ENCODE measurements around the gene SLC6A17. TPM values are rescaled to one million over a fixed set of nuclear protein-coding genes. Genes with fewer than 3 reads are reported as not detected.

Gene SLC6A17
- total and polyA plus RNA-seq, 9 of the 15 experiments (the other 6 are each of a cell fraction or from before 2014, with no cell fraction given) = not detected

DNA sequence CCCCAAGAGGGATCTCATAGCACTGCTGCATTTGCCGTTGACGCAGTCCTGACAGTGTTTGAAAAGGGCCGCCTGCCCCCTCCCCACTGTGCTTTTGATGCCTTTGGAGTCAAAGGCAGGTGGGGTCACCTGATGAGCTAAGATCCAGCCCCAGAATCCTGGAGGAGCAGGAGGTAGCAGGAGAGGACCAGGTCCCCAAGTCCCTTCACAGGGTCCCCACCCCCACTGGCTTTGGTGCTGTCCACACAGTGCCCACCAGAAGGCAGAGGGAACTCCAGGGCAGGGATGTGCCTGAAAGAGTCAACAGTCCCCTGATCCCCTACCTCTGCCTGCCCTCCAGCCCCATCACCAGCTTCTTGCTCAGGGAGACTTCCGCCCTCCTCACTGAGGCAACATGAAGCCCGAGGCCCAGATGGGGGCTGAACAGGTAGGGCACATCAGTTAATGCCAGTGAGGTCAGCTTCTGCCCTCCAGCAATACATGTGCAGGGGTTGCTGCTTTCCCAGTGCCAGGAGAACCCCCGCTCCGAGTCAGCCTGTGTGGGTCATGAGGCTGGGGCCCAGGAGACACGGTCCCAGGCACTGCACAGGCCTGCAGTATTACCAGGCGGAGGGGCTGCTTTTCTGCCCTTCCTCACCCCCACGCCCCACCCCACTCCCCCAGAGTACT, 51.0 kb downstream of the SLC6A17 start:
- CTCF ChIA-PET (ENCODE audit: low intra/inter-chr PET ratio) = interaction anchor here (0.6 to 5.3 kb wide), 3 partner anchors 155 to 294 kb away, joined by 4 to 58 read pairs (median 45); no protein-coding TSS in a partner anchor
- H3K4me3 ChIP-seq = no peak overlapping the region
- peaks cover 3 to 39% of the 10 kb centered on the region in 2 experiments; a peak in 3 of 5 replicates for H3K27me3 ChIP-seq (ENCODE audit: control insufficient read depth in 2 of 2, insufficient read depth in 2 of 2, low read length in 2 of 2)
- no peak for FAIRE-seq
- BruUV-seq (replicated peaks) = no TSS peak
- 2% methylated on average over 10 of the region's 10 CpGs for WGBS (ENCODE audit: insufficient coverage, low coverage, missing lambda C conversion rate)
- H3K9me1 ChIP-seq (ENCODE audit: control insufficient read depth, insufficient read depth, low read length) = peaks cover 2% of the 10 kb centered on the region
- intact Hi-C loops (cut with micrococcal nuclease) = no loop called here
- H3K79me2 ChIP-seq (ENCODE audit: control insufficient read depth, insufficient read depth, low read length) = no peaks in the 10 kb centered on the region
- POLR2A ChIA-PET = interaction anchor here (0.6 to 1.1 kb wide), 5 partner anchors 15 to 301 kb away, joined by 3 to 8 read pairs (median 3); no protein-coding TSS in a partner anchor
- TF ChIP-seq CBFA2T3 (IDR thresholded peaks at IDR 0.05) (no peak), ELF2 (CRISPR knock-in tag; IDR thresholded peaks at IDR 0.05) (no peak), ATF7 (IDR thresholded peaks at IDR 0.05) (no peak), ARID2 (IDR thresholded peaks at IDR 0.05) (no peak), SMAD1 (IDR thresholded peaks at IDR 0.05; ENCODE audit: low read depth, low read length, partially characterized antibody) (no peak), SP1 (CRISPR knock-in tag; IDR thresholded peaks at IDR 0.05) (no peak), TBP (optimal IDR thresholded peaks at IDR 0.05; ENCODE audit: low read depth, low read length) (no peak), KDM5B (IDR thresholded peaks at IDR 0.05; ENCODE audit: insufficient replicate concordance, low read depth, low read length) (no peak), FOSL1 (tag; conservative IDR thresholded peaks at IDR 0.05) (no peak), ZNF583 (CRISPR knock-in tag; IDR thresholded peaks at IDR 0.05) (no peak), SRF (CRISPR knock-in tag; IDR thresholded peaks at IDR 0.05) (no peak), ZNF224 (CRISPR knock-in tag; IDR thresholded peaks at IDR 0.05) (no peak), PHF8 (IDR thresholded peaks at IDR 0.05; ENCODE audit: borderline replicate concordance, low read length) (no peak), BACH1 (tag; IDR thresholded peaks at IDR 0.05) (no peak), SMARCE1 (IDR thresholded peaks at IDR 0.05) (no peak), HMGXB4 (CRISPR knock-in tag; IDR thresholded peaks at IDR 0.05) (no peak), SMARCC2 (IDR thresholded peaks at IDR 0.05; ENCODE audit: low read depth) (no peak), ZBTB1 (CRISPR knock-in tag; IDR thresholded peaks at IDR 0.05; ENCODE audit: borderline replicate concordance, low read depth) (no peak)
- TF ChIP-seq, protein P1, sequence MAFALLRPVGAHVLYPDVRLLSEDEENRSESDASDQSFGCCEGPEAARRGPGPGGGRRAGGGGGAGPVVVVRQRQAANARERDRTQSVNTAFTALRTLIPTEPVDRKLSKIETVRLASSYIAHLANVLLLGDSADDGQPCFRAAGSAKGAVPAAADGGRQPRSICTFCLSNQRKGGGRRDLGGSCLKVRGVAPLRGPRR (CRISPR knock-in tag; IDR thresholded peaks at IDR 0.05) = no peak
- TF ChIP-seq, protein P2, sequence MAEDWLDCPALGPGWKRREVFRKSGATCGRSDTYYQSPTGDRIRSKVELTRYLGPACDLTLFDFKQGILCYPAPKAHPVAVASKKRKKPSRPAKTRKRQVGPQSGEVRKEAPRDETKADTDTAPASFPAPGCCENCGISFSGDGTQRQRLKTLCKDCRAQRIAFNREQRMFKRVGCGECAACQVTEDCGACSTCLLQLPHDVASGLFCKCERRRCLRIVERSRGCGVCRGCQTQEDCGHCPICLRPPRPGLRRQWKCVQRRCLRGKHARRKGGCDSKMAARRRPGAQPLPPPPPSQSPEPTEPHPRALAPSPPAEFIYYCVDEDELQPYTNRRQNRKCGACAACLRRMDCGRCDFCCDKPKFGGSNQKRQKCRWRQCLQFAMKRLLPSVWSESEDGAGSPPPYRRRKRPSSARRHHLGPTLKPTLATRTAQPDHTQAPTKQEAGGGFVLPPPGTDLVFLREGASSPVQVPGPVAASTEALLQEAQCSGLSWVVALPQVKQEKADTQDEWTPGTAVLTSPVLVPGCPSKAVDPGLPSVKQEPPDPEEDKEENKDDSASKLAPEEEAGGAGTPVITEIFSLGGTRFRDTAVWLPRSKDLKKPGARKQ (CRISPR knock-in tag; IDR thresholded peaks at IDR 0.05) = no peak
- H4K20me1 ChIP-seq (replicated peaks; ENCODE audit: control insufficient read depth, insufficient read depth, low read length) = 0 out of 2 replicates have a peak, but pooled peaks cover 10% of the 10 kb centered on the region
- H3K9me3 ChIP-seq (replicated peaks; ENCODE audit: control insufficient read depth, insufficient read depth, low read depth, low read length) = no peaks in the 10 kb centered on the region
- H3K36me3 ChIP-seq (ENCODE audit: control insufficient read depth, insufficient read depth, low read length) = no peaks in the 10 kb centered on the region
- no peak overlapping the region for H3K4me2 ChIP-seq (ENCODE audit: insufficient read depth, low read length)
- H3K4me1 ChIP-seq (replicated peaks in 1 of 2; ENCODE audit: control insufficient read depth in 2 of 2, insufficient read depth in 2 of 2, low read length in 2 of 2) = no peaks in the 10 kb centered on the region
- no peak for DNase-seq (ENCODE audit: extremely low read depth in 1 of 4, low spot score in 3 of 4)
- no peak for ATAC-seq
- H3K27ac ChIP-seq (ENCODE audit: extremely low read depth, low read depth, low read length) = no peak overlapping the region
- H3K9ac ChIP-seq (ENCODE audit: insufficient read depth in 1 of 2, low read depth in 2 of 2, low read length in 2 of 2) = no peak overlapping the region
- H2AFZ ChIP-seq (ENCODE audit: low read depth, low read length) = no peak overlapping the region
- in situ Hi-C loops (cut with MboI) = loop anchor here (5.0 kb wide), 3 partner anchors 111 to 251 kb away; partner anchors contain the start of gene PROK1

Data from K562 (cell line).